SK-N-MC (cell line): ENCODE results near the gene C10orf71.

Source experiments
- EZH2 ChIP-seq: fragments of 200-600 bp; sonication (generic); IDR thresholded peaks from one replicate; pipeline ENCODE4 v1.6.1; 2017; ENCODE audit warnings: antibody characterized with exemption
- FOXP2 ChIP-seq: optimal IDR thresholded peaks from 2 replicates; pipeline ENCODE3; 2011; ENCODE audit warnings: mild to moderate bottlenecking, moderate library complexity; ENCODE audit not compliant: insufficient read depth; ENCODE audit errors: extremely low read length, control extremely low read depth
- POLR2AphosphoS5 ChIP-seq: IDR thresholded peaks from 2 replicates; pipeline ENCODE4 v1.6.1; 2012; ENCODE audit warnings: mild to moderate bottlenecking, low read depth, low read length, borderline replicate concordance

DNA sequence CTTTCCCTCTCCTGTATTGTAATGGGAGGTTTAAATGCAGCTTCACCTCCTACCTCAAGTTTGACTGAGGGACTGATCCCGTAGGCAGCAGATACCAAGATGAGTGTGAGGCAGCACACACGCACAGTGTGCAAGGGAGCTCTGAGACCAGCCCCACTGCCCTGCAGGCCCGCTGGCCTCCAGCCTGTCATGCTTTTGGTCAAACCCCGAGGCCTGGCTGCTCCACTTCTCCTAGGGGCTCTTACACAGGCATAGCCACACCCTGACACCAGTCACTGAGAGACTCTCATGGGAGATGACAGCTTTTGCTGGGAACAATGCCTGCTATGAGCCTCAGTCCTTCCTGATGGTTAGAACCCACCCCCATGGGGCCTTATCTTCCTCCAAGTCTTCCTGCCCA, 69.3 kb downstream of the C10orf71 start:
- no peak for TF ChIP-seq POLR2AphosphoS5
- no peak for TF ChIP-seq EZH2
- TF ChIP-seq FOXP2, result no peak
